Activated naive CD4-positive, alpha-beta T cell treated with anti-CD3 and anti-CD28 coated beads, Interleukin-2, amount 50 U/mL, for 72 hours (primary cell): ENCODE data around the gene KCTD16. TPM values are rescaled to one million over a fixed set of nuclear protein-coding genes. Genes with fewer than 3 reads are reported as not detected.

ENCODE experiments used
- ATAC-seq, 2 donors: fragments of 150-1000 bp; cut with Tn5 transposase; 2 replicates each; pipeline ENCODE4 v1.10.0; 2021; ENCODE audit warnings: mild to moderate bottlenecking in 2 of 2, moderate library complexity in 2 of 2
- DNase-seq, 2 donors: peaks; one replicate each; pipeline ENCODE4 v3.0.0; 2021 to 2022; ENCODE audit warnings: low spot score in 2 of 2
- H3K27ac Mint-ChIP-seq, 2 donors: one replicate each; pipeline ENCODE4 v1.8.0; 2022; ENCODE audit warnings: mild to moderate bottlenecking in 2 of 2, mixed read lengths in 2 of 2
- H3K36me3 Mint-ChIP-seq, 2 donors: one replicate each; pipeline ENCODE4 v1.8.0; 2022; ENCODE audit warnings: mixed read lengths in 2 of 2
- H3K9me3 Mint-ChIP-seq, 2 donors: one replicate each; pipeline ENCODE4 v1.8.0; 2022; ENCODE audit warnings: mixed read lengths in 2 of 2
- total RNA-seq, 2 donors: library from RNA; stranded (reverse); gene quantifications; one replicate each; pipeline ENCODE4 v1.2.3, GENCODE V29; 2022

The KCTD16 gene
- total RNA-seq, 2 donors from 2014 or later, result 0.23 to 1.4 TPM

DNA sequence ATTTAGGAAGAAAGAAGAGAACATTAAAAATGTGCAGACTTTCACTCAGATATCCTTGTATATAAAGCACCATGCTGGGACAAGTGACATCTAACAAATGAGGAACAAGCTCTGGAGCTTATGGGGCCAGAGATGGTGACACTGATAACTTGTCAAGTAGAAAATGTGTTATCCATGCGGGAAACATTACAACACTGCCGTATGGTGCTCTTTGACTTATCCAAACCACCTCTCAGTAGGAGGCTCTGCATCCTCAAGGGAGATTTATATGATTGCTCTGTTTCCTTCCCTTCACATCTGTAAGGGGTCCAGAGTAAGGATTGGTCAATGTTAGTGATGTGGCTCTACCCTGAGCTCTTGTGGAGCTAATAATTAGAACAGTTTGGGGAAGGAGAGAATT is 23.5 kb downstream of the KCTD16 start:
- Mint-ChIP-seq H3K27ac (no peak overlapping the region), H3K9me3 (no peaks in the 10 kb centered on the region), H3K36me3 (no peaks in the 10 kb centered on the region)
- DNase-seq (no peak), ATAC-seq (no peak)

DNA sequence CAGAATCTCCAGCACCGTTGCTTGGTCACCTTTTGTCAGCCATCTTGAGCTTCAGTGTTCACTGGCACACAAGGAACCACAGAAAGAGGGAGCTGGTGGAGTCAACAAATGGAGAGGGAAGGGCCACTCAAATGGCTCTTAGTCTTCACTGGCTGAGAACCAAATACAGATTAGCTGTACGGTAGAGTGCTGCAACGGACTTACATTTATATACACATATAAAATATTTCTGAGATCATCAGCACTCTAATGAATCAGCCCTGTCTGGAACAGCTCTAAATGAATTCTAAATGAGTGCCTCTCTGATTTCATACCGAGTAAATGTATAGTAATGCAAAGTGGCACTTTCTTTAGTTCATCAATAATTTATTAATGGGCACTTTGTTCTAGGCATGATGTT is 24.8 kb downstream of the KCTD16 start:
- ATAC-seq, result no peak
- DNase-seq, result no peak
- no peaks in the 10 kb centered on the region for H3K9me3 Mint-ChIP-seq
- H3K36me3 Mint-ChIP-seq, result no peaks in the 10 kb centered on the region
- H3K27ac Mint-ChIP-seq, result peak overlapping the region in 1 of 2 donors; percentile 69

DNA sequence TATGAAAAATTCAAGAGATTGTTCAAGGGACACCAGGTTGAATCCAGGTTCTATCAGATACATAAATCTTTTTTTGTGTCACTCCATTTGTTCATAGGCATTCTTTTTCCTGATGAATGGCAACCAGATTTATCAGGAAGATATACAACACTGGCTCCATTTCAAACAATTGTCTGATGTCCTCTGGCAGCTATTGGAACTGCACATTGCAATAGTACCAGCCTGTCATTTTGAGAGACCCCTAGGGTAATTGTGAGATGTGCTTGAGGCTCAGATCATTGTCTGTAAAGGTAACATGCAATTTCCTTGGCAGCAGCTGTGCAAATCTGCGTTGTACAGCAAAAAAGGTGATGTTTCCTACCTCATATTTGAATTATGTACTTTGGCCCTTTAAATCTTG is 25.9 kb downstream of the KCTD16 start:
- no peak for ATAC-seq

GRCh38 chr5:144198386-144198785 is 27.7 kb downstream of the KCTD16 start:
- no peak overlapping the region for H3K27ac Mint-ChIP-seq
- H3K9me3 Mint-ChIP-seq, result no peaks in the 10 kb centered on the region
- no peaks in the 10 kb centered on the region for H3K36me3 Mint-ChIP-seq
- no peak for DNase-seq
- peak in 1 of 2 donors; percentile 43 for ATAC-seq

More for the DNA sequence above, 25.9 kb downstream of the KCTD16 start:
- Mint-ChIP-seq H3K36me3 (no peaks in the 10 kb centered on the region), H3K9me3 (no peaks in the 10 kb centered on the region), H3K27ac (no peak overlapping the region)
- no peak for DNase-seq

GRCh38 chr5:144201588-144201987 is 30.9 kb downstream of the KCTD16 start:
- ATAC-seq, result no peak
- no peaks in the 10 kb centered on the region for H3K9me3 Mint-ChIP-seq

DNA sequence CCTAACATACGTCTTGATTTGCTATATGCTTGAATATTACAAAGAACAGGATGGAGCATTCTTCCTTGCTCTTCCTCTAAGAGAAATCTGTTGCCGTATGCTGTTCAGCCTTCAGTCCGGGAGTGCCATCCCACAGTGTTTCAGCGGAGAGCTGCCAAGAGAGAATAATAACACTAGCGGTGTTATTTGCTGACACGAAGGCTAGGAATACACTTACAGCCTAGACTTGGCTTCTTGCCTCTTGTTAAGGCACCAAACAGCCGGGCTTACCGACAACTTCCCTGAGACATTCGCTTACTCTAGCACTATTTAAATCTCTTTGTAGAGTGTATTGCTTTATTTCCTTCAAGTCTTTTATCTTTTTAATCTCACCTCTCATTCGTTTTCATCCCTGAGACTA is 31.4 kb downstream of the KCTD16 start:
- Mint-ChIP-seq H3K36me3 (no peaks in the 10 kb centered on the region), H3K27ac (peak overlapping the region in 1 of 2 donors; percentile 55), H3K9me3 (no peaks in the 10 kb centered on the region)
- ATAC-seq (no peak), DNase-seq (no peak)

More at GRCh38 chr5:144201588-144201987, 30.9 kb downstream of the KCTD16 start:
- no peaks in the 10 kb centered on the region for H3K36me3 Mint-ChIP-seq
- DNase-seq, result no peak
- H3K27ac Mint-ChIP-seq, result no peak overlapping the region

DNA sequence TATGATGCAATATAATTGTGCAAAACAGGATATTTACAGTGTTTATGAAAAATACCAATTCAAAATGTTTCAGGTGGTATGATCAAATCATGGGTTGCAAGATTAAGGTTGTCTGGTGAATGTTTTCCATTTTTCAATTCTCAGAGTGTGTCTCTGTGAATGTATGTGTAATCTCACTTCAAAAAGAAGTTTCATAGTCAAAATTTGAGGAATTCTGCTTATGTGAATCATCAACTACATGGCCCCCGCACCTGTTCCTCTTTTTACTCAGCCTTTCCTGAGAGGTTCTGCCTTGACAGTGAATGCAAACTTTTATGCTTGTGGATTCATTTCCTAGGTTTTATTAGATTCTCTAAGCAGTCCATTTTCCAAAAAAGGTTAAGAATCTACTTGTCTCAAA is 32.1 kb downstream of the KCTD16 start:
- DNase-seq, result no peak
- Mint-ChIP-seq H3K27ac (no peak overlapping the region), H3K9me3 (no peaks in the 10 kb centered on the region), H3K36me3 (no peaks in the 10 kb centered on the region)
- peak in 1 of 2 donors; percentile 71 for ATAC-seq

DNA sequence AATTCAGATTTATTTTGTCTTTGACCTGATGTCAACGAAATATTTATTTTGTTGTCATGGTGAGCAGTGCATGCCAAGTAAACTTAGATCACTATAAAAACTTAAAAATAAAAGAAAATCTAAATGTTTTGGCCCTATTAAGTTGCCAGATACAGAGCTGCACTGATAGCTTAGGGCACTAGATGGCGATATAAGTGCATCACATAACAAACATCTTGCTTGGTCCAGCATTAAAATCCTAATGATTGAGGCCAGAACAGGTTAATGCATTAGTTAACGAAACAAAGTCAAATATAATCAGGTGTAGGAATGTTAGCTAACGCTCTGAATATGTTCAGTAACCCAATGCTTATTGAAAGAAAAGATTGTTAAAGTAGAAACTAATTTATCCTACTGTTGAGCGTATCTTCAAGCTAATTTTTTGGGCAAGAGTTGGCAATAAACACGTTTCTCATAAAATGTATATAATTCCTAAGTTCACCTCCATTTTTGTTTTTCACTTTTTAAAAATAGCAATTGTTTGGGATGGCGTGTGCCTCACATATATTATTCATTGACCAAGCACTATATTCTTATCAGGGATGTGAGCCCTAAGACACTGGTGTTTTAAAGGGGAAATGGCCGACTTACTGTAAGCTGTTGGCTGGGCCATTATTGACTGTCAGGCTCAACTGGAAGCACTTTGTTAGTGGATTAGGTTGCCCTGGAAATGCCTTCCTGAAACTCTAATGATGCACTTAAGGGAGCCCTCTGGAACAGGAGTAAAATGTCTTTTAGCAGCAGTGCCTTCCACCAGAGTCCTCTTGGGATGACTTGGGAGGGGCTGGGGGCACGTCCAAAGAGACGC is 33.3 kb downstream of the KCTD16 start:
- Mint-ChIP-seq H3K27ac (no peak overlapping the region), H3K9me3 (no peaks in the 10 kb centered on the region), H3K36me3 (no peaks in the 10 kb centered on the region)
- DNase-seq (peak in 1 of 2 donors; percentile 25), ATAC-seq (peak in 1 of 2 donors; percentile 61)

- H3K27ac Mint-ChIP-seq, result no peak overlapping the region
Observed at GRCh38 chr5:144205141-144205551, 34.5 kb downstream of the KCTD16 start.

GRCh38 chr5:144206141-144206540 is 35.5 kb downstream of the KCTD16 start:
- no peaks in the 10 kb centered on the region for H3K36me3 Mint-ChIP-seq
- H3K27ac Mint-ChIP-seq, result no peak overlapping the region
- H3K9me3 Mint-ChIP-seq, result no peaks in the 10 kb centered on the region
- DNase-seq, result no peak
- no peak for ATAC-seq

More at GRCh38 chr5:144205141-144205551, 34.5 kb downstream of the KCTD16 start:
- no peaks in the 10 kb centered on the region for H3K36me3 Mint-ChIP-seq
- DNase-seq, result no peak
- H3K9me3 Mint-ChIP-seq, result no peaks in the 10 kb centered on the region
- ATAC-seq, result no peak

DNA sequence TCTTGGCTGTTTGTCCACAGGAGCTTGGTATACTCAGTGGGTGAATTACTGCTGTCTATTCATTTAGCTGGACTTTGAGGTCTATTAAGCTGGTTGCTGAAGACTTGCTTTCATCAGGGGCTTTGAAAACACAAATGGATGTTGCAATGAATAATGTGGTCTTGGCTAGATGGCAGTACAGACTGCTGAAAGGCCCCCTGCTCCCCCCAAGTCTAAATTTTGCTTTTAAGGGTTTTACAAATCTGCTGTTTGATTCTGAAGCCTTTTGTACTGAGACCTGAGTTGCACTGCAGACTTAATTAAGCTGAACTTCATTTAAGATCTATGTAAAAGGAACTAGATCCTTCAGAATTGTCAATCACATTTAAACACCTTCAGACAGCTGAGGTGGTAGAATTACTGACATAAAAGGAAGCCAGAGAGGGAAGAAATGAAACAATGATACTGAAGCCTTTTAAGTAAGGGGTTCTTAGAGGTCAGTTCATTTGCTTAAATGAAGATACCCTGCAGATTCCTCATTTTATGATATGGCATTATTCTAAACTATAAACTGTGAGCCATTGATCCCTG is 37.3 kb downstream of the KCTD16 start:
- DNase-seq (no peak), ATAC-seq (no peak)
- no peaks in the 10 kb centered on the region for H3K36me3 Mint-ChIP-seq
- no peak overlapping the region for H3K27ac Mint-ChIP-seq
- no peaks in the 10 kb centered on the region for H3K9me3 Mint-ChIP-seq

GRCh38 chr5:144209361-144209760 is 38.7 kb downstream of the KCTD16 start:
- no peaks in the 10 kb centered on the region for H3K9me3 Mint-ChIP-seq
- no peak overlapping the region for H3K27ac Mint-ChIP-seq
- DNase-seq, result no peak
- no peak for ATAC-seq
- no peaks in the 10 kb centered on the region for H3K36me3 Mint-ChIP-seq

DNA sequence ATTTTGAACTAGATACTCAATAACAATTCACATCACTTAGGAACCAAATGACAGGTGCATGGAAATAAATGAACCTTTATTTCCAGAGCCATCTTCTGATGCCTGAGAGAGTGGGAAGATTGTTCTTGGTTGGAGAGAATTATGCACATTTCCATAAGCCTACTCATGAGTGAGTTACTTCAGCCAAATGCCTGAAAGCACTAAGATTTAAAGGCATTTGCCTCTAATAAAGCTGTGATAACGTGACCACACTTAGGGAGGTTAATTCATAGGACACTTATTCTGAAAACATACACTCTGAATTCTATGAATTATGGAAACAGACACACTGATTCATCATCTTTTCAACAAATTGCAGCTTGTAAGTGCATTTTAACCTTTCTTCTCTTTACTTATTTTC is 40.0 kb downstream of the KCTD16 start:
- ATAC-seq (no peak), DNase-seq (no peak)
- H3K27ac Mint-ChIP-seq, result no peak overlapping the region
- H3K9me3 Mint-ChIP-seq, result no peaks in the 10 kb centered on the region
- H3K36me3 Mint-ChIP-seq, result no peaks in the 10 kb centered on the region

- no peaks in the 10 kb centered on the region for H3K9me3 Mint-ChIP-seq
- H3K36me3 Mint-ChIP-seq, result no peaks in the 10 kb centered on the region
- no peak for ATAC-seq
- H3K27ac Mint-ChIP-seq, result peak overlapping the region in 1 of 2 donors; percentile 52
- no peak for DNase-seq
Observed at GRCh38 chr5:144219869-144220268, 49.2 kb downstream of the KCTD16 start.

- H3K36me3 Mint-ChIP-seq, result no peaks in the 10 kb centered on the region
- no peak overlapping the region for H3K27ac Mint-ChIP-seq
- no peak for ATAC-seq
- DNase-seq, result no peak
- H3K9me3 Mint-ChIP-seq, result no peaks in the 10 kb centered on the region
Observed at GRCh38 chr5:144227363-144227999, 56.8 kb downstream of the KCTD16 start.

DNA sequence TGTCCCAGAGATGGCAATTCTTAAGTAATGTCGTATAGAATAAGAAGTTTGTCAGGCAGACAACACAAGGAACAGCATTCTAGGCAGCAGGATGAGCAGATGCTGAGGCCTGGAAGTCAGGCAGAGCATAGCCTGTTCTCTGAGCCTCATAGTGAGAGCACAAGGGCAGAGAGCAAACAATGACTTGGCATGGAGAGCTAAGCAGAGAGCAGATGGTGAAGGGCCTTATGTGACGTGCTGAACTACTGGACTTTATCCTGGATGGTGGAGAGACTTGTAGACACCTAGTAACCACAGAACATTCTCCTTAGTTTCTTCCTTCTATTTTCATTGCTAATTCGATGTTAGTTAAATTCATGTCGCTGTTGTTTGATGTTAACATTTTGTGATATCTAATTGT is 60.1 kb downstream of the KCTD16 start:
- no peaks in the 10 kb centered on the region for H3K36me3 Mint-ChIP-seq
- no peak for ATAC-seq
- no peaks in the 10 kb centered on the region for H3K9me3 Mint-ChIP-seq
- DNase-seq, result no peak
- no peak overlapping the region for H3K27ac Mint-ChIP-seq

DNA sequence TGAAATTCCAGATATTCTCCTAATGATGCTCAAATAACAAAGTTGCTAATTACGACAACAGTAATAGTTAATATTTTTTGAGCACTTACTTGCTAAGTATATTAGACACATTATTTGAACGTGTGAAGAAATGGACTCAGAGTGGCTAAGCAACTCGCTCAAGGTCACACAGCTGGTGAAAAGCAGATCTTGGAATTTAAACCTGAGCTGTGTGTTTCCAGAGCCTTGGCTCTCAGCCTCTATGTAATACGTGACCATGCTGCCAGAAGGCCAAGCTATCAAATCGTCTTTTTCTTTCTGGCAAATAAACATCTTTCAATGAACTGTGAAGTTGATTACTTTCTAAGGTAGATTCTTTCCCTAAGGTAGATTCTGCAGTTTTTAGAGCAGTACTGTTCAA is 61.6 kb downstream of the KCTD16 start:
- DNase-seq (no peak), ATAC-seq (no peak)
- Mint-ChIP-seq H3K9me3 (no peaks in the 10 kb centered on the region), H3K27ac (no peak overlapping the region), H3K36me3 (no peaks in the 10 kb centered on the region)
